ENCODE data around the gene AKAP1. TPM values are rescaled to one million over a fixed set of nuclear protein-coding genes. Genes with fewer than 3 reads are reported as not detected.

The AKAP1 gene
- total and polyA plus RNA-seq, 8 donors: 6.6 to 348 (median 59.4) TPM

DNA sequence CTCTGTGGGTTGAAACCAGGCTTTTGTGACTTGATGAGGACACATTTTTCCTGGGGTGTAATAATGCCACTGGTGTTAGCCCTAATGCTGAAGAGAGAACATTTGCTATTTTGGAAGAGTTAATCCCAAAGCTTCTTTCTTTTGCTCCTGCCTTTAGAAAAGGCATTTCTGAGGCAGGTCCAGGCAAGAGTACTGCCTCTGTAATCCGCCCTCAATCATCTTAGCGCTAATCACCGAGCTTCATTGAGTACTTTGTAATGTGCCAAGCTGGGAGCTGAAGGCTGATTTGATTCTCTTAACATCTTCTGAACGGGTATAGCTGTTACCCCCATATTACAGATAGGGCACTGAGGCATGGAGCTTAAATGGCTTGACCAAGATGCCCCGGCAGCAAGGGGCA lies 60.3 kb downstream of the AKAP1 start:
- Histone ChIP-seq H3K27ac (no peak overlapping the region), H3K4me1 (no peaks in the 10 kb centered on the region), H3K4me3 (no peak overlapping the region), H3K9me3 (peaks cover 0 to 3% (median 0%) of the 10 kb centered on the region in 4 donors), H3K27me3 (peaks cover 0 to 11% (median 0%) of the 10 kb centered on the region in 3 donors), H3K36me3 (no peaks in the 10 kb centered on the region)
- intact Hi-C loops (cut with DNase I; ENCODE audit: low total_unique reads): no loop called here
- TF ChIP-seq POLR2AphosphoS5 (IDR thresholded peaks at IDR 0.05): no peak
- no peak for TF ChIP-seq EP300 (IDR thresholded peaks at IDR 0.05)
- TF ChIP-seq POLR2A (IDR thresholded peaks at IDR 0.05): no peak
- TF ChIP-seq, protein P1, sequence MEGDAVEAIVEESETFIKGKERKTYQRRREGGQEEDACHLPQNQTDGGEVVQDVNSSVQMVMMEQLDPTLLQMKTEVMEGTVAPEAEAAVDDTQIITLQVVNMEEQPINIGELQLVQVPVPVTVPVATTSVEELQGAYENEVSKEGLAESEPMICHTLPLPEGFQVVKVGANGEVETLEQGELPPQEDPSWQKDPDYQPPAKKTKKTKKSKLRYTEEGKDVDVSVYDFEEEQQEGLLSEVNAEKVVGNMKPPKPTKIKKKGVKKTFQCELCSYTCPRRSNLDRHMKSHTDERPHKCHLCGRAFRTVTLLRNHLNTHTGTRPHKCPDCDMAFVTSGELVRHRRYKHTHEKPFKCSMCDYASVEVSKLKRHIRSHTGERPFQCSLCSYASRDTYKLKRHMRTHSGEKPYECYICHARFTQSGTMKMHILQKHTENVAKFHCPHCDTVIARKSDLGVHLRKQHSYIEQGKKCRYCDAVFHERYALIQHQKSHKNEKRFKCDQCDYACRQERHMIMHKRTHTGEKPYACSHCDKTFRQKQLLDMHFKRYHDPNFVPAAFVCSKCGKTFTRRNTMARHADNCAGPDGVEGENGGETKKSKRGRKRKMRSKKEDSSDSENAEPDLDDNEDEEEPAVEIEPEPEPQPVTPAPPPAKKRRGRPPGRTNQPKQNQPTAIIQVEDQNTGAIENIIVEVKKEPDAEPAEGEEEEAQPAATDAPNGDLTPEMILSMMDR (IDR thresholded peaks at IDR 0.05): no peak
- WGBS, 5 donors: 79 to 85% (median 81%) methylated on average over 5 of the region's 5 CpGs
- DNase-seq: no peak

DNA sequence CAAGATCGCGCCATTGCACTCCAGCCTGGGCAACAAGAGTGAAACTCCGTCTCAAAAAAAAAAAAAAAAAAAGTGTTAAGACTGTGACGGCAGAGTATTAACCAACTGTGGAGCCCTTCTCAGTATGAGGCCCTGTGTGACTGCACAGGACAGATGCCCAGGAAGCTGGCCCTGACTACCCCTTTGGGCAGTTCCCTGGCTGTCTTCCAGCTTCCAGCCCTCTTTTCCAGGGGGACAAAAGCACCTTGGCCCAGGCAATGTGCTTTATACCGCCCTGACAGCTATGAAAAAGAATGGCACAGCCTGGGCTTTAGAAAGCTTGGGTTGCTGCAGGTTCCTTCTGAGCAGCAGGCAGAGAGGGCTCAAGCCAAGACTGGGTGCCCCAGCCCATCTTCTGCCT lies 61.2 kb downstream of the AKAP1 start:
- H3K4me1 ChIP-seq: no peaks in the 10 kb centered on the region
- H3K27ac ChIP-seq: no peak overlapping the region
- TF ChIP-seq EP300 (IDR thresholded peaks at IDR 0.05) (no peak), POLR2A (IDR thresholded peaks at IDR 0.05) (no peak), POLR2AphosphoS5 (IDR thresholded peaks at IDR 0.05) (no peak)
- TF ChIP-seq, protein P1 (IDR thresholded peaks at IDR 0.05): no peak
- peaks cover 0 to 18% (median 0%) of the 10 kb centered on the region in 3 donors for H3K27me3 ChIP-seq
- no peaks in the 10 kb centered on the region for H3K36me3 ChIP-seq
- 78 to 93% (median 90%) methylated on average over 5 of the region's 5 CpGs for WGBS, 5 donors
- DNase-seq: no peak
- intact Hi-C loops (cut with DNase I; ENCODE audit: low total_unique reads): no loop called here
- H3K9me3 ChIP-seq: peaks cover 0 to 3% (median 0%) of the 10 kb centered on the region in 4 donors
- no peak overlapping the region for H3K4me3 ChIP-seq

DNA sequence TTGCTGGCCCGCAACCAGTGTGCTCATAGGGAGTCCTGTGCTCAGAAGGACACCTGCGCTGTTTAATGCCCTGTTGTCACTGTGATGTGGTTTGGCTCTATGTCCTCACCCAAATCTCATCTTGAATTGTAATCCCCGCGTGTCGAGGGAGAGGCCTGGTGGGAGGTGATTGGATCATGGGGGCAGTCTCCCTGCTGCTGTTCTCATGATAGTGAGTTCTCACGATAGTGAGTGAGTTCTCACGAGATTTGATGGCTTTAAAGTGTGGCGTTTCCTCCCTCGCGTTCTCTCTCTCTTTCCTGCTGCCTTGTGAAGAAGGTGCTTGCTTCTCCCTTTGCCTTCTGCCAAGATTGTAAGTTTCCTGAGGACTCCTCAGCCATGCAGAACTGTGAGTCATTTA lies 66.8 kb downstream of the AKAP1 start:
- peaks cover 0 to 3% (median 0%) of the 10 kb centered on the region in 4 donors for H3K9me3 ChIP-seq
- DNase-seq: no peak
- peaks cover 0 to 20% (median 0%) of the 10 kb centered on the region in 3 donors for H3K27me3 ChIP-seq
- H3K4me3 ChIP-seq: no peak overlapping the region
- no peaks in the 10 kb centered on the region for H3K4me1 ChIP-seq
- H3K36me3 ChIP-seq: no peaks in the 10 kb centered on the region
- TF ChIP-seq EP300 (IDR thresholded peaks at IDR 0.05): no peak
- intact Hi-C loops (cut with DNase I; ENCODE audit: low total_unique reads): no loop called here
- H3K27ac ChIP-seq: no peak overlapping the region
- 83 to 93% (median 86%) methylated on average over 10 of the region's 10 CpGs for WGBS, 5 donors

DNA sequence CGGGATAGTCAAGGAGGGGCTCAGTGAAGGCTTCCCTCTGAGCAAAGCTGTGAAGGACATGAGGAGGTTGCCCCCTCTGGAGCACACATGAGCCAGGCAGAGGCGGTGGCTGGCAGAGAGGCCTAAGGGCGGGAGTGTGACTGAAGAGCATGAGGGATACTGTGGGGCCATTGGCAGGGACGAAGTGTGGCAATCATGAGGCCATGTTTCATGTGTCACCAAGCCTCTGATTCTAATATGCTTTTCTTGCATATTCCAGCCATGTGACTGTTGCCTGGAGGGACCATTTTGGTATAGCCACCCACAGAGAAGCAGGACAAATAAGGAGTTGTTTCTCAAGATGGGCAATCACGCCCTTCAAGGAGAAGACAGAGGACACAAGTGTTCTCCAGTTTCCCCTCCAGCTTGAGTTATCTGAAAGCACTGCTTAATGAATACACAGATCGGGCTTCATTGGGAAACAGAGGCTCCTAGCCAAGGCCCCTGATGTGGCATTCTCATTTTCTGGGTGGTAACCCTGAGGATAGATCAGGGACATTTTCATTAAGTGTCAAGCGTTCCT lies 68.0 kb downstream of the AKAP1 start:
- no peak overlapping the region for H3K4me3 ChIP-seq
- peaks cover 0 to 3% (median 0%) of the 10 kb centered on the region in 4 donors for H3K9me3 ChIP-seq
- TF ChIP-seq, protein P1 (IDR thresholded peaks at IDR 0.05): no peak
- no peak for TF ChIP-seq POLR2A (IDR thresholded peaks at IDR 0.05)
- no peak for TF ChIP-seq EP300 (IDR thresholded peaks at IDR 0.05)
- no peak for TF ChIP-seq POLR2AphosphoS5 (IDR thresholded peaks at IDR 0.05)
- H3K27me3 ChIP-seq: peaks cover 0 to 20% (median 0%) of the 10 kb centered on the region in 3 donors
- no peaks in the 10 kb centered on the region for H3K4me1 ChIP-seq
- DNase-seq: no peak
- 79 to 93% (median 92%) methylated on average over 7 of the region's 7 CpGs for WGBS, 5 donors
- intact Hi-C loops (cut with DNase I; ENCODE audit: low total_unique reads): no loop called here
- no peak overlapping the region for H3K27ac ChIP-seq
- no peaks in the 10 kb centered on the region for H3K36me3 ChIP-seq

DNA sequence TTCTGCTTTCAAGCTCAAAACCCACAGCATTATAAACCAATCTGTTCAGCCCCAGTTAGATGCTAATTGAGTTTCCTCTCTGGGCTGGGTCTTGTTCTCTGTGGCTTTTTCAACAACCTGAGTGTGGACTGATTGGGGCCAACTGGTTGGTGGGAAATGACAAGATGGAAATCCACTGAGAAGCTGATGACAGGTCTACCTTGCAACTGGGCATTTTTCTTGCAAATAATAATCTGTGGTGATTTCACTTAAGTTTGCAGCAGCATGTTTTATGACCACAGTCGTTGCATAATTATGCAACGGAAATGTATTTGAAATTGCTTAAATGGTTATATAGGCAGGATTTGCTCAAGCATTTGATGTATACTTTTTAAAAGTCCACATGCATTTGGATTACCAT lies 69.9 kb downstream of the AKAP1 start:
- WGBS, 5 donors: 76 to 90% (median 82%) methylated on average over 2 of the region's 2 CpGs
- TF ChIP-seq POLR2A (IDR thresholded peaks at IDR 0.05): no peak
- TF ChIP-seq, protein P1 (IDR thresholded peaks at IDR 0.05): no peak
- no peak for TF ChIP-seq POLR2AphosphoS5 (IDR thresholded peaks at IDR 0.05)
- TF ChIP-seq EP300 (IDR thresholded peaks at IDR 0.05): no peak
- intact Hi-C loops (cut with DNase I; ENCODE audit: low total_unique reads): no loop called here
- Histone ChIP-seq H3K4me1 (no peaks in the 10 kb centered on the region), H3K4me3 (no peak overlapping the region), H3K9me3 (no peaks in the 10 kb centered on the region), H3K36me3 (no peaks in the 10 kb centered on the region), H3K27me3 (peaks cover 0 to 9% (median 0%) of the 10 kb centered on the region in 3 donors), H3K27ac (no peak overlapping the region)
- DNase-seq: no peak
